H1 (cell line): ENCODE data around the gene FAM98C. TPM values are rescaled to one million over a fixed set of nuclear protein-coding genes. Genes with fewer than 3 reads are reported as not detected.

Experiments used
- CTCF ChIA-PET: fragments of 300-600 bp; sonication (Branson Sonifier 250); formaldehyde crosslinking; loops from one replicate; lab custom pipeline; 2021; ENCODE audit not compliant: partially characterized antibody; lab: Charles Lee
- POLR2A ChIA-PET: fragments of 300-600 bp; sonication (Branson Sonifier 250); formaldehyde crosslinking; loops from one replicate; lab custom pipeline; 2021; ENCODE audit warnings: inconsistent platforms; ENCODE audit not compliant: partially characterized antibody; lab: Charles Lee
- DNase-seq, 2 experiments: peaks; one replicate each; pipeline versions ENCODE4 v3.0.0 to v3.0.0-alpha.2; 2010 to 2022; ENCODE audit warnings: low spot score in 2 of 2, low read depth in 1 of 2, mixed read lengths in 1 of 2
- FAIRE-seq: peaks from 2 replicates; lab custom pipeline; 2011; peaks lifted over from hg19 to GRCh38; lab: Jason Lieb, UNC
- H2AFZ ChIP-seq: 2 replicates; pipeline ENCODE4 v1.8.1; 2012; ENCODE audit warnings: low read length, inconsistent platforms
- H2AK5ac ChIP-seq: 2 replicates; pipeline ENCODE4 v1.6.1; 2013; ENCODE audit warnings: low read depth, low read length
- H2BK120ac ChIP-seq: replicated peaks from 2 replicates; pipeline ENCODE3; 2013; ENCODE audit warnings: low read depth, low read length, inconsistent platforms
- H2BK12ac ChIP-seq: 2 replicates; pipeline ENCODE4 v1.6.1; 2013; ENCODE audit warnings: low read depth, low read length
- H2BK15ac ChIP-seq: 2 replicates; pipeline ENCODE4 v1.6.1; 2013; ENCODE audit warnings: low read length
- H2BK20ac ChIP-seq: 2 replicates; pipeline ENCODE4 v1.6.1; 2013; ENCODE audit warnings: low read length
- H2BK5ac ChIP-seq: 2 replicates; pipeline ENCODE4 v1.6.1; 2013; ENCODE audit warnings: low read depth, low read length
- H3K14ac ChIP-seq: 2 replicates; pipeline ENCODE4 v1.6.1; 2013; ENCODE audit warnings: inconsistent platforms; ENCODE audit not compliant: insufficient read length
- H3K18ac ChIP-seq: 2 replicates; pipeline ENCODE4 v1.6.1; 2013; ENCODE audit warnings: low read length; ENCODE audit errors: extremely low read depth
- H3K23ac ChIP-seq: 2 replicates; pipeline ENCODE4 v1.6.1; 2013; ENCODE audit warnings: inconsistent platforms; ENCODE audit not compliant: insufficient read length
- H3K23me2 ChIP-seq: 2 replicates; pipeline ENCODE4 v1.6.1; 2013; ENCODE audit warnings: low read depth, low read length
- H3K27ac ChIP-seq: 2 replicates; pipeline ENCODE4 v1.6.1; 2011; ENCODE audit warnings: low read depth, low read length, inconsistent platforms
- H3K27me3 ChIP-seq, 4 experiments: replicated peaks in 1 of 4; 1 replicate in 1 of 4; 2 replicates in 3 of 4; pipeline versions ENCODE4 v1.6.1 to v1.8.1; 2011 to 2013; ENCODE audit warnings: low read length in 3 of 4, mild to moderate bottlenecking in 3 of 4, inconsistent platforms in 2 of 4, mixed read lengths in 2 of 4, moderate library complexity in 1 of 4; ENCODE audit not compliant: control insufficient read depth in 3 of 4, insufficient read depth in 3 of 4; ENCODE audit errors: extremely low read depth in 1 of 4
- H3K36me3 ChIP-seq, 4 experiments: 2 replicates each; pipeline versions ENCODE4 v1.6.1 to v1.8.1; 2011 to 2013; ENCODE audit warnings: mild to moderate bottlenecking in 4 of 4, low read length in 3 of 4, moderate library complexity in 2 of 4, control low read depth in 1 of 4, inconsistent platforms in 1 of 4; ENCODE audit not compliant: insufficient read depth in 4 of 4, control insufficient read depth in 2 of 4
- H3K4ac ChIP-seq: replicated peaks from 2 replicates; pipeline ENCODE3; 2013; ENCODE audit warnings: low read length, low read depth, mixed read lengths, inconsistent platforms; ENCODE audit not compliant: insufficient read length
- H3K4me1 ChIP-seq, 4 experiments: replicated peaks in 1 of 4; 1 replicate in 1 of 4; 2 replicates in 3 of 4; pipeline versions ENCODE4 v1.6.1 to v1.8.1; 2011 to 2013; ENCODE audit warnings: low read length in 3 of 4, inconsistent platforms in 2 of 4, mixed read lengths in 1 of 4; ENCODE audit not compliant: insufficient read depth in 4 of 4, control insufficient read depth in 3 of 4
- H3K4me2 ChIP-seq, 2 experiments: 2 replicates each; pipeline versions ENCODE4 v1.6.1 to v1.8.1; 2011 to 2013; ENCODE audit warnings: low read depth in 2 of 2, low read length in 2 of 2, control low read depth in 1 of 2, inconsistent platforms in 1 of 2, mild to moderate bottlenecking in 1 of 2; ENCODE audit not compliant: insufficient read depth in 1 of 2
- H3K4me3 ChIP-seq, 4 experiments: fragments of 200-600, 300-600 bp in 1 of 4; sonication (generic), shearing (Covaris generic), sonication (Bioruptor Twin) in 1 of 4; 2 replicates each; pipeline versions ENCODE4 v1.5.1 to v1.8.1; 2011 to 2016; ENCODE audit warnings: low read length in 4 of 4, low read depth in 3 of 4, control low read depth in 2 of 4, inconsistent platforms in 2 of 4, mild to moderate bottlenecking in 2 of 4, mixed read lengths in 1 of 4, moderate library complexity in 1 of 4; ENCODE audit not compliant: insufficient read depth in 2 of 4; ENCODE audit errors: extremely low read depth in 1 of 4
- H3K56ac ChIP-seq: replicated peaks from 2 replicates; pipeline ENCODE3; 2013; ENCODE audit warnings: low read depth, mild to moderate bottlenecking, mixed read lengths, low read length, inconsistent platforms; ENCODE audit not compliant: insufficient read length
- H3K79me1 ChIP-seq: 2 replicates; pipeline ENCODE4 v1.6.1; 2013; ENCODE audit warnings: low read depth, low read length, control low read depth
- H3K79me2 ChIP-seq, 2 experiments: 2 replicates each; pipeline versions ENCODE4 v1.6.1 to v1.8.1; 2012 to 2013; ENCODE audit warnings: low read length in 2 of 2, mild to moderate bottlenecking in 2 of 2, inconsistent platforms in 1 of 2; ENCODE audit not compliant: insufficient read depth in 2 of 2, control insufficient read depth in 1 of 2
- H3K9ac ChIP-seq, 4 experiments: replicated peaks in 1 of 4; 1 replicate in 1 of 4; 2 replicates in 3 of 4; pipeline versions ENCODE4 v1.6.1 to v1.8.1; 2011 to 2013; ENCODE audit warnings: low read depth in 3 of 4, low read length in 3 of 4, control low read depth in 2 of 4, mild to moderate bottlenecking in 2 of 4, moderate library complexity in 2 of 4, inconsistent platforms in 1 of 4; ENCODE audit errors: extremely low read depth in 1 of 4
- H3K9me3 ChIP-seq, 2 experiments: 2 replicates each; pipeline versions ENCODE4 v1.6.1 to v1.8.1; 2012 to 2013; ENCODE audit warnings: mild to moderate bottlenecking in 2 of 2, moderate library complexity in 2 of 2, control low read depth in 1 of 2, inconsistent platforms in 1 of 2, low read depth in 1 of 2, low read length in 1 of 2, mixed read lengths in 1 of 2; ENCODE audit not compliant: insufficient read depth in 2 of 2
- H4K20me1 ChIP-seq, 2 experiments: replicated peaks in 1 of 2; 2 replicates each; pipeline versions ENCODE3 to v1.8.1; 2011 to 2013; ENCODE audit warnings: inconsistent platforms in 2 of 2, low read length in 2 of 2, mild to moderate bottlenecking in 1 of 2; ENCODE audit not compliant: insufficient read depth in 2 of 2, control insufficient read depth in 1 of 2
- H4K5ac ChIP-seq: 2 replicates; pipeline ENCODE4 v1.6.1; 2013; ENCODE audit warnings: low read length, low read depth, mixed read lengths, inconsistent platforms; ENCODE audit not compliant: insufficient read length
- H4K8ac ChIP-seq: 2 replicates; pipeline ENCODE4 v1.8.0; 2013; ENCODE audit warnings: mild to moderate bottlenecking, moderate library complexity, low read length, inconsistent platforms; ENCODE audit not compliant: insufficient read depth; ENCODE audit errors: extremely low read depth
- H4K91ac ChIP-seq: replicated peaks from 2 replicates; pipeline ENCODE3; 2013; ENCODE audit warnings: low read length, mixed read lengths, inconsistent platforms; ENCODE audit not compliant: insufficient read length
- ATF3 ChIP-seq: IDR thresholded peaks from 2 replicates; pipeline ENCODE4 v1.6.1; 2011; ENCODE audit warnings: low read depth, mild to moderate bottlenecking, low read length; ENCODE audit not compliant: insufficient read depth
- BRCA1 ChIP-seq: IDR thresholded peaks from 2 replicates; pipeline ENCODE4 v1.6.1; 2012; ENCODE audit warnings: low read depth, low read length, improper control_type of control experiment
- FOSL1 ChIP-seq: IDR thresholded peaks from 2 replicates; pipeline ENCODE4 v1.6.1; 2011; ENCODE audit warnings: mild to moderate bottlenecking, low read depth, low read length, moderate library complexity; ENCODE audit not compliant: insufficient read depth
- GABPA ChIP-seq: IDR thresholded peaks from 2 replicates; pipeline ENCODE4 v1.6.1; 2011; ENCODE audit warnings: mild to moderate bottlenecking, low read length, moderate library complexity, borderline replicate concordance; ENCODE audit not compliant: insufficient read depth
- GTF2F1 ChIP-seq: IDR thresholded peaks from 2 replicates; pipeline ENCODE4 v1.6.1; 2012; ENCODE audit warnings: low read depth, low read length, improper control_type of control experiment, borderline replicate concordance
- HDAC2 ChIP-seq, 2 experiments: fragments of 300-600 bp in 1 of 2; sonication (generic) in 1 of 2; IDR thresholded peaks; 2 replicates each; pipeline ENCODE4 v1.6.1; 2011 to 2012; ENCODE audit warnings: low read depth in 2 of 2, low read length in 2 of 2, mild to moderate bottlenecking in 2 of 2, moderate library complexity in 2 of 2, borderline replicate concordance in 1 of 2, inconsistent platforms in 1 of 2
- JUN ChIP-seq: IDR thresholded peaks from 2 replicates; pipeline ENCODE4 v1.6.1; 2011; ENCODE audit warnings: low read depth, mild to moderate bottlenecking, improper control_type of control experiment, low read length
- NRF1 ChIP-seq: IDR thresholded peaks from 2 replicates; pipeline ENCODE4 v1.6.1; 2011; ENCODE audit warnings: mild to moderate bottlenecking, low read depth, low read length, improper control_type of control experiment
- PHF8 ChIP-seq: fragments of 200-600 bp; sonication (generic); conservative IDR thresholded peaks from 2 replicates; pipeline ENCODE4 v1.7.1; 2012; ENCODE audit warnings: low read depth, mild to moderate bottlenecking, inconsistent platforms, low read length, moderate library complexity
- SIX5 ChIP-seq: IDR thresholded peaks from 2 replicates; pipeline ENCODE4 v1.6.1; 2011; ENCODE audit warnings: mild to moderate bottlenecking, low read depth, low read length
- SP1 ChIP-seq: IDR thresholded peaks from 2 replicates; pipeline ENCODE4 v1.6.1; 2011; ENCODE audit warnings: low read depth, low read length
- TAF7 ChIP-seq: optimal IDR thresholded peaks from 2 replicates; pipeline ENCODE3; 2011; ENCODE audit warnings: low read depth, mild to moderate bottlenecking, inconsistent platforms, low read length, moderate library complexity, borderline replicate concordance
- YY1 ChIP-seq: IDR thresholded peaks from 2 replicates; pipeline ENCODE4 v1.6.1; 2011; ENCODE audit warnings: low read depth, mild to moderate bottlenecking, low read length
- ZNF274 ChIP-seq: IDR thresholded peaks from 2 replicates; pipeline ENCODE4 v1.7.0; 2012; ENCODE audit warnings: low read length, borderline replicate concordance; ENCODE audit errors: extremely low read depth
- WGBS, 2 experiments: shearing (Covaris generic) in 1 of 2; methylation state at CpG; one replicate each; pipeline versions ENCODE4 v1.1.6 to v1.1.7; 2013 to 2015; ENCODE audit warnings: low lambda C conversion rate in 2 of 2, mixed read lengths in 2 of 2, inconsistent platforms in 1 of 2, low coverage in 1 of 2, missing lambda C conversion rate in 1 of 2; ENCODE audit not compliant: insufficient replicate concordance in 2 of 2, insufficient coverage in 1 of 2, insufficient read length in 1 of 2; ENCODE audit errors: extremely low coverage in 1 of 2, missing lambda C conversion rate in 1 of 2; 5-methylcytosine and 5-hydroxymethylcytosine counted together
- polyA plus RNA-seq, 7 experiments: library from polyadenylated mRNA; depleted of rRNA in 3 of 7; stranded (reverse) in 5 of 7; unstranded in 2 of 7; fragments of >200 nt in 5 of 7; fragments of 200-250 nt in 2 of 7; gene quantifications; 1 replicate in 5 of 7; 2 replicates in 1 of 7; 4 replicates in 1 of 7; pipeline versions ENCODE4 v1.2.1 to v1.2.3, GENCODE V29; 2011 to 2013; ENCODE audit warnings: missing spikeins in 2 of 7, mixed read lengths in 2 of 7
- total RNA-seq: library from RNA; stranded (reverse); fragmentation: NEBNext Ultra II Directional; extraction: Animal tissue kit (Norgen Biotek cat#: 25700); gene quantifications from 2 replicates; pipeline ENCODE4 v1.2.1, GENCODE V29; 2021

Gene FAM98C
- total and polyA plus RNA-seq, 2 of the 8 experiments (the other 6 are each of a cell fraction or from before 2014, with no cell fraction given) = 6.1 to 9.4 TPM

GRCh38 chr19:38383184-38383583, 19.7 kb upstream of the FAM98C start:
- Histone ChIP-seq H3K18ac (no peak overlapping the region), H3K4me1 (peaks cover 3 to 16% (median 6%) of the 10 kb centered on the region in 4 experiments; a peak in 6 of 7 replicates), H3K27me3 (no peaks in the 10 kb centered on the region), H2BK20ac (no peak overlapping the region), H3K4me2 (no peak overlapping the region), H2BK5ac (no peak overlapping the region), H3K27ac (no peak overlapping the region), H3K4ac (no peak overlapping the region), H2BK15ac (no peak overlapping the region), H2BK120ac (no peak overlapping the region), H2AK5ac (no peak overlapping the region), H3K79me2 (no peaks in the 10 kb centered on the region), H3K56ac (no peak overlapping the region), H3K23ac (no peak overlapping the region), H2AFZ (no peak overlapping the region), H4K8ac (no peak overlapping the region), H2BK12ac (no peak overlapping the region), H3K14ac (no peak overlapping the region), H3K9ac (no peak overlapping the region), H3K4me3 (no peak overlapping the region), H4K5ac (no peak overlapping the region), H4K20me1 (peaks cover 3 to 19% of the 10 kb centered on the region in 2 experiments), H3K79me1 (no peaks in the 10 kb centered on the region), H3K23me2 (peaks cover 4% of the 10 kb centered on the region), H4K91ac (no peak overlapping the region), H3K36me3 (peaks cover 14 to 26% (median 23%) of the 10 kb centered on the region in 4 experiments; a peak in 7 of 8 replicates), H3K9me3 (no peaks in the 10 kb centered on the region)
- no peak for FAIRE-seq
- 88% methylated on average over 10 of the region's 10 CpGs; no CpG with 5 or more reads in 1 of the 2 experiments for WGBS, 2 experiments
- ChIA-PET CTCF (interaction anchor here (1.7 kb wide), 1 partner anchor 149 kb away, joined by 3 read pairs; no protein-coding TSS in a partner anchor), POLR2A (interaction anchor here (1.6 kb wide), 1 partner anchor 8 kb away, joined by 10 read pairs; the partner anchor contains the start of gene PSMD8)
- DNase-seq = no peak
- TF ChIP-seq NRF1 (no peak), SP1 (no peak), GTF2F1 (no peak), FOSL1 (no peak), JUN (no peak), ATF3 (no peak), HDAC2 (IDR thresholded peaks at IDR 0.05; ENCODE audit: borderline replicate concordance in 1 of 2, low read depth in 2 of 2, low read length in 2 of 2) (no peak), SIX5 (no peak), ZNF274 (no peak), GABPA (no peak), PHF8 (no peak), BRCA1 (no peak), TAF7 (no peak), YY1 (no peak)
